Measurements from ENCODE around the gene MGRN1. TPM values are rescaled to one million over a fixed set of nuclear protein-coding genes. Genes with fewer than 3 reads are reported as not detected.
A peak's percentile ranks its signal among the peaks of the same experiment; 100 is the strongest.

The MGRN1 gene
- total and polyA plus RNA-seq, 8 donors = 17.2 to 43.8 (median 30.8) TPM

DNA sequence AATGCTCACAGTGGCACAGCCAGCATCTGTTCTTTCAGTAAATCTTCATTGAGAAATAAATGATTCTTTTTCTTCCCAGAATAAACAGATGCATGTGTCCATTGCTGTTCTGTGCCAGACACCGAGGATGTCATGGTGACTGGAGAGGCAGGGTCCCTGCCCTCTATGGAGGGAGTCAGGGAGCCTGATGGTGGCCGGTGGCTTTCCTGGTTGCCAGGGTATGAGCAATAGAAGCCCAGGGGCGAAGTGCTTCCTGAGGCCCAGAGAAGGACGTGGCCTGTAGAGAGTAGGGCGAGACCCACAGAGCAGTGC lies 38.8 kb downstream of the MGRN1 start:
- peaks cover 0 to 3% (median 0%) of the 10 kb centered on the region in 3 donors for H3K4me1 ChIP-seq
- no peak overlapping the region for H3K4me3 ChIP-seq
- TF ChIP-seq, protein P1, sequence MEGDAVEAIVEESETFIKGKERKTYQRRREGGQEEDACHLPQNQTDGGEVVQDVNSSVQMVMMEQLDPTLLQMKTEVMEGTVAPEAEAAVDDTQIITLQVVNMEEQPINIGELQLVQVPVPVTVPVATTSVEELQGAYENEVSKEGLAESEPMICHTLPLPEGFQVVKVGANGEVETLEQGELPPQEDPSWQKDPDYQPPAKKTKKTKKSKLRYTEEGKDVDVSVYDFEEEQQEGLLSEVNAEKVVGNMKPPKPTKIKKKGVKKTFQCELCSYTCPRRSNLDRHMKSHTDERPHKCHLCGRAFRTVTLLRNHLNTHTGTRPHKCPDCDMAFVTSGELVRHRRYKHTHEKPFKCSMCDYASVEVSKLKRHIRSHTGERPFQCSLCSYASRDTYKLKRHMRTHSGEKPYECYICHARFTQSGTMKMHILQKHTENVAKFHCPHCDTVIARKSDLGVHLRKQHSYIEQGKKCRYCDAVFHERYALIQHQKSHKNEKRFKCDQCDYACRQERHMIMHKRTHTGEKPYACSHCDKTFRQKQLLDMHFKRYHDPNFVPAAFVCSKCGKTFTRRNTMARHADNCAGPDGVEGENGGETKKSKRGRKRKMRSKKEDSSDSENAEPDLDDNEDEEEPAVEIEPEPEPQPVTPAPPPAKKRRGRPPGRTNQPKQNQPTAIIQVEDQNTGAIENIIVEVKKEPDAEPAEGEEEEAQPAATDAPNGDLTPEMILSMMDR (IDR thresholded peaks at IDR 0.05) = no peak
- H3K27ac ChIP-seq = peak overlapping the region in 1 of 4 donors; percentile 28
- intact Hi-C loops (cut with DNase I) = no loop called here
- DNase-seq = no peak
- WGBS, 2 donors = 82 to 84% methylated on average over 5 of the region's 5 CpGs
- FAIRE-seq = no peak
- ATAC-seq = peak in 1 of 4 donors; percentile 7
- peaks cover 5 to 9% (median 5%) of the 10 kb centered on the region in 3 donors for H3K36me3 ChIP-seq
- no peaks in the 10 kb centered on the region for H3K27me3 ChIP-seq
- no peaks in the 10 kb centered on the region for H3K9me3 ChIP-seq

DNA sequence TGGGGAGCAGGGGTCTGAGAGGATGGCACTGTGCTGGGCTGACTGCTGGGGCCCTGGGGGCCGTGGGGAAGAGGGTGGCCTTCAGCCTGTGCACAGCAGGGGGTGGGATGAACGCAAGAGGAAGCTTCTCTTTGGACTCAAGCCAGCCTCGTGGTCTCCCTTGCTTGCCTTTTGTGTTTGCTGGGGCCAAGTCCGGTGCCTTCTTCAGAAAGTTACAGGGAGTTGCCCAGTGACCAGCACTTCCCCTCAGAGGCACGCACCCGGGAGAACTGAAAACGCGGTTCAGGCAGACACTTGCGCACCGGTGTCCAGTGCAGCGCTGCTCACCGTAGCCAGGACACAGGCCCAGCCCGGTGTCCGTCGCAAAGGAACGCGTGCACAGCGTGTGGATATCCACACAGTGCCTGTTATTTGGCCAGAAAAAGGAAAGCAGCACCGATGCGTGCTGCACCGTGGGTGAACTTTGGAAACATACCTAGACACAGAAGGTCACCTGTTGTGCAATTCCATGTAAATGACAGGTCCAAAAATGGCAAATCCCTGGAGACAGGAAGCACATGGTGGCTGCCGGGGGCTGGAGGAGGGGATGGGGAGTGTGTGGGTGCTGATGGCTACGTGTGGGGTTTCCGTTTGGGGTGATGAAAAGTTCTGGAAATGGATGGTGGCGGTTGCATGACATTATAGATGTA lies 39.3 kb downstream of the MGRN1 start:
- H3K27me3 ChIP-seq = no peaks in the 10 kb centered on the region
- intact Hi-C loops (cut with DNase I) = no loop called here
- peaks cover 6 to 14% (median 10%) of the 10 kb centered on the region in 3 donors for H3K36me3 ChIP-seq
- FAIRE-seq (no peak), DNase-seq (peak in 3 of 6 donors; percentile 26 to 63 (median 53)), ATAC-seq (peak in 3 of 4 donors; percentile 9 to 43 (median 40))
- H3K4me3 ChIP-seq = no peak overlapping the region
- H3K4me1 ChIP-seq = peaks cover 0 to 3% (median 0%) of the 10 kb centered on the region in 3 donors
- H3K9me3 ChIP-seq = no peaks in the 10 kb centered on the region
- peak overlapping the region in 1 of 4 donors; percentile 28 for H3K27ac ChIP-seq
- 70 to 76% methylated on average over 25 of the region's 25 CpGs for WGBS, 2 donors
- TF ChIP-seq, protein P1 (IDR thresholded peaks at IDR 0.05) = no peak

DNA sequence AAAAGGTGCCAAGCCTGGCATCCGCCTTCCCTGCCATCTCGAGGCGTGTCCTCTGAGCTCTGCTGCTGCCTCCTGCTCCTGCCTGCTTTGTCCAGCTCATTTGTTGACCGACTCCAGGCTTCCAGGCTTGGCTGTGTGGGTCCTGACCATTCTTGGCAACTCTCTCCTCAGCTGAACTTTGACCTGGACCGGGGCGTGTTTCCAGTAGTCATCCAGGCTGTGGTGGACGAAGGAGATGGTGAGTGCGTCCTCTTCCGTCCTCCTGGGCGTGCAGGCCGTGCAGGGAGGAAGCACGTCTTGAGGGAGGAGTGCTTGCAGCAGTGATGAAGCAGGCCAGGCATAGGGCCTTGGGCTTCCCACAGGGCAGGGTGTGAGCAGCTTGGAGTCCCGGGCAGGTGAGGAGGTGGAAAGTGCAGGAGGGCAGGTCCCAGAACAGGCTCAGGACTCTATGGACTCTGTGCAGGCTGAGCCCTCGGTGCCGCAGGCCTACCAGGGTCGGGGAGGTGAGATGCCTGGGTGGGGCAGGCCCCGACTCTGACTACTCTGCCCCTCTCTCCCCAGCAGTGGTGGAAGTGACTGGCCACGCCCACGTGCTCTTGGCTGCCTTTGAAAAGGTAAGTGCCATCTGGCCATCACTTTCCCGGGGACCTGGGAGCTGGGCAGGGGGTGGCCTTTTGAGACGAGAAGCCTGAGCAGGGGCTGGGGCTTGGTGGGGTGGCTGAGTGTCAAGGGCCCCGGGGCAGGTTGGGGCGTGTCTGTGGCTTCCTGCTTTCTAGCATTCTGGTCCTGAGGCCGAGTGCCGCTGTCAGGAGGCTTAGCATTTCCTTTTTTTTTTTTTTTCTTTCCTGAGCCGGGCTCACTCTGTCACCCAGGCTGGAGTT lies 40.2 kb downstream of the MGRN1 start:
- intact Hi-C loops (cut with DNase I) = no loop called here
- Histone ChIP-seq H3K9me3 (no peaks in the 10 kb centered on the region), H3K4me3 (no peak overlapping the region), H3K4me1 (peaks cover 0 to 3% (median 0%) of the 10 kb centered on the region in 3 donors), H3K27me3 (no peaks in the 10 kb centered on the region), H3K27ac (peak overlapping the region in 1 of 4 donors; percentile 14), H3K36me3 (peaks cover 6 to 16% (median 8%) of the 10 kb centered on the region in 3 donors)
- TF ChIP-seq, protein P1 (IDR thresholded peaks at IDR 0.05) = no peak
- peak in 2 of 6 donors; percentile 60 to 69 for DNase-seq
- WGBS, 2 donors = 75 to 76% methylated on average over 26 of the region's 26 CpGs
- peak in 3 of 4 donors; percentile 9 to 31 (median 11) for ATAC-seq
- FAIRE-seq = no peak

DNA sequence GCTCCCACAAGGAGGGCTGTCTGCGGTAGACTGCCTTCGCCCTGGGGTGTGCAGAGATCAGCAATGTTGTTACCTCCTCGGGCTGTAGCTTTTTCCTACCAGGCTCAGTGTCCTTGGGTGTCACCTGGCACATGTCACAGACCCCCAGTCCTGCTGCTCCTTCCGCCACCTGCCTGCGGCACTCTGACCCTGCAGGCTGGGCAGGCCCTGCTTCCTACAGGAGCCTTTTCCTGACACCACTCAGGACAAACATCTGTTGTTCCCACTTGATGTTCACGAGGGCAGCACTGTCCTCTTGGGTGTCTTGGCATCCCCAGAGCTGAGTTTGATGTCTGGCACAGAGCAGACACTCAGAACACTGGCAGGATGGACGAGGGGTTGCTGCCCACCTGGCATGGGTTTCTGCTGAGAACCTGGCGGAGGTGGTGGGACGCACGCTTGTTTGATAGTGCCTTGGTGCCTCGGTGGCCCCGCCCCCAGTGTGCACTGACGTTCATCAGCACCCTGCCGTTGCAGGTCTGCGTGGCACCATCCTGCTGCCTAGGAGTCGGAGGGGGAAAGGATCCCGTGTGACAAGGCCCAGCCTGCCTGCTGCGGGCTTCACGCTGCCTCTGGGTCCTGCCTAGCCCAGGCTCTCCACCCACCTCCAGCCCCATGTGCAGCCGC lies 42.0 kb downstream of the MGRN1 start:
- no peak for FAIRE-seq
- H3K4me3 ChIP-seq = no peak overlapping the region
- H3K9me3 ChIP-seq = no peaks in the 10 kb centered on the region
- TF ChIP-seq, protein P1 (IDR thresholded peaks at IDR 0.05) = no peak
- H3K27me3 ChIP-seq = no peaks in the 10 kb centered on the region
- peaks cover 6 to 21% (median 7%) of the 10 kb centered on the region in 3 donors for H3K36me3 ChIP-seq
- H3K4me1 ChIP-seq = peaks cover 0 to 3% (median 0%) of the 10 kb centered on the region in 3 donors
- intact Hi-C loops (cut with DNase I) = no loop called here
- ATAC-seq = peak in 3 of 4 donors; percentile 9 to 30 (median 21)
- peak in 3 of 6 donors; percentile 28 to 61 (median 52) for DNase-seq
- 80 to 81% methylated on average over 20 of the region's 20 CpGs for WGBS, 2 donors
- H3K27ac ChIP-seq = no peak overlapping the region

Data from pancreas (tissue), 10 donors.